Keratinocyte (primary cell): ENCODE results near the gene HSF4. TPM values are rescaled to one million over a fixed set of nuclear protein-coding genes. Genes with fewer than 3 reads are reported as not detected.
"Not testable (repeated sequence)": the region's sequence is repeated elsewhere in the genome, so short reads cannot be mapped to it uniquely, and the experiment has no call there.

Source experiments
- DNase-seq: peaks from one replicate; pipeline ENCODE4 v3.0.0-alpha.2; 2011; ENCODE audit warnings: low read depth, missing footprints, low spot score
- FAIRE-seq: peaks from 2 replicates; lab custom pipeline; 2011; peaks lifted over from hg19 to GRCh38; lab: Jason Lieb, UNC
- H2AFZ ChIP-seq: 2 replicates; pipeline ENCODE4 v1.6.0; 2012; ENCODE audit warnings: low read length, control low read depth, inconsistent platforms; ENCODE audit not compliant: control insufficient read depth
- H3K27ac ChIP-seq: 2 replicates; pipeline ENCODE4 v1.5.1; 2011; ENCODE audit warnings: low read length; ENCODE audit not compliant: control insufficient read depth, insufficient read depth
- H3K27me3 ChIP-seq: 3 replicates; pipeline ENCODE4 v1.6.0; 2011; ENCODE audit warnings: low read length; ENCODE audit not compliant: control insufficient read depth, insufficient read depth; ENCODE audit errors: extremely low read depth
- H3K36me3 ChIP-seq, 2 experiments: 2 replicates in 1 of 2; 3 replicates in 1 of 2; pipeline ENCODE4 v1.5.1; 2011; ENCODE audit warnings: low read length in 2 of 2, mild to moderate bottlenecking in 1 of 2; ENCODE audit not compliant: control insufficient read depth in 2 of 2, insufficient read depth in 2 of 2; ENCODE audit errors: extremely low read depth in 1 of 2
- H3K4me1 ChIP-seq: 3 replicates; pipeline ENCODE4 v1.5.1; 2011; ENCODE audit warnings: low read length; ENCODE audit not compliant: control insufficient read depth, insufficient read depth; ENCODE audit errors: extremely low read depth
- H3K4me2 ChIP-seq: 3 replicates; pipeline ENCODE4 v1.6.0; 2011; ENCODE audit warnings: low read depth, low read length; ENCODE audit not compliant: control insufficient read depth, insufficient read depth; ENCODE audit errors: extremely low read depth
- H3K4me3 ChIP-seq, 3 experiments: fragments of 200-600 bp in 1 of 3; sonication (generic) in 1 of 3; 2 replicates in 2 of 3; 3 replicates in 1 of 3; pipeline ENCODE4 v1.5.1; 2011 to 2016; ENCODE audit warnings: low read length in 3 of 3, mild to moderate bottlenecking in 3 of 3, control low read depth in 2 of 3, inconsistent platforms in 1 of 3, low read depth in 1 of 3, mixed read lengths in 1 of 3, mixed run types in 1 of 3, moderate library complexity in 1 of 3; ENCODE audit not compliant: control insufficient read depth in 2 of 3, insufficient read depth in 2 of 3; ENCODE audit errors: extremely low read depth in 1 of 3
- H3K79me2 ChIP-seq: 2 replicates; pipeline ENCODE4 v1.6.0; 2012; ENCODE audit warnings: low read length; ENCODE audit not compliant: control insufficient read depth, insufficient read depth
- H3K9ac ChIP-seq: 3 replicates; pipeline ENCODE4 v1.6.0; 2011; ENCODE audit warnings: low read length; ENCODE audit not compliant: control insufficient read depth, insufficient read depth; ENCODE audit errors: extremely low read depth
- H3K9me1 ChIP-seq: 3 replicates; pipeline ENCODE4 v1.6.0; 2011; ENCODE audit warnings: low read length; ENCODE audit not compliant: control insufficient read depth, insufficient read depth; ENCODE audit errors: extremely low read depth
- H3K9me3 ChIP-seq: 2 replicates; pipeline ENCODE4 v1.5.1; 2012; ENCODE audit warnings: low read depth, low read length; ENCODE audit not compliant: control insufficient read depth
- H4K20me1 ChIP-seq: 3 replicates; pipeline ENCODE4 v1.6.0; 2011; ENCODE audit warnings: low read length; ENCODE audit not compliant: control insufficient read depth, insufficient read depth; ENCODE audit errors: extremely low read depth
- CTCF ChIP-seq, 3 experiments: IDR thresholded peaks in 1 of 3; conservative IDR thresholded peaks in 1 of 3; optimal IDR thresholded peaks in 1 of 3; 2 replicates in 2 of 3; 3 replicates in 1 of 3; pipeline versions ENCODE3 to v1.5.1; 2011; ENCODE audit warnings: low read length in 3 of 3, mild to moderate bottlenecking in 3 of 3, moderate library complexity in 2 of 3, control low read depth in 1 of 3, inconsistent platforms in 1 of 3; ENCODE audit not compliant: insufficient read depth in 2 of 3; ENCODE audit errors: extremely low read depth in 1 of 3
- EZH2 ChIP-seq: IDR thresholded peaks from one replicate; pipeline ENCODE4 v1.6.1; 2012; ENCODE audit warnings: inconsistent platforms, mild to moderate bottlenecking, low read length, moderate library complexity
- dilution Hi-C: fragments of 300-500 bp; cut with MboI; formaldehyde crosslinking; loops from one replicate; pipeline ENCODE4 v1.7.0; 2020; ENCODE audit warnings: low sequenced_read_pairs; ENCODE audit not compliant: extremely low pct_ligation_motif_present
- polyA plus RNA-seq, 5 experiments: library from polyadenylated mRNA; depleted of rRNA in 3 of 5; stranded (reverse) in 3 of 5; stranded (forward) in 1 of 5; unstranded in 1 of 5; fragments of >200 nt; gene quantifications; 1 replicate in 1 of 5; 2 replicates in 3 of 5; 3 replicates in 1 of 5; pipeline versions ENCODE4 v1.2.1 to v1.2.3, GENCODE V29; 2011 to 2012; ENCODE audit warnings: missing spikeins in 2 of 5, low read depth in 1 of 5, low replicate concordance in 1 of 5

Gene HSF4
- polyA plus RNA-seq, 1 donor (not counting 4 experiments of a cell fraction or from before 2014, with no cell fraction given) = 4.3 TPM

- TF ChIP-seq CTCF (optimal IDR thresholded peaks at IDR 0.05 in 1 of 3, IDR thresholded peaks at IDR 0.05 in 1 of 3, conservative IDR thresholded peaks at IDR 0.05 in 1 of 3; ENCODE audit: extremely low read depth in 1 of 3, insufficient read depth in 2 of 3, low read length in 3 of 3) (no peak), EZH2 (no peak)
- Histone ChIP-seq H3K79me2 (peaks cover 49% of the 10 kb centered on the region), H3K9me3 (no peaks in the 10 kb centered on the region), H3K9me1 (peaks cover 5% of the 10 kb centered on the region), H3K27me3 (no peaks in the 10 kb centered on the region), H3K4me1 (peaks cover 11% of the 10 kb centered on the region), H3K36me3 (peaks cover 8 to 23% of the 10 kb centered on the region in 2 experiments), H3K4me2 (no peak overlapping the region), H3K4me3 (no peak overlapping the region), H2AFZ (no peak overlapping the region), H4K20me1 (no peaks in the 10 kb centered on the region), H3K9ac (no peak overlapping the region), H3K27ac (no peak overlapping the region)
- DNase-seq (no peak), FAIRE-seq (no peak)
- dilution Hi-C loops = no loop called here
These were observed 46.8 kb upstream of the HSF4 start for GRCh38 chr16:67117716-67118115.

- Histone ChIP-seq H3K27ac (no peak overlapping the region), H3K4me1 (peaks cover 6% of the 10 kb centered on the region), H3K79me2 (peaks cover 32% of the 10 kb centered on the region), H2AFZ (no peak overlapping the region), H3K4me3 (no peak overlapping the region), H3K4me2 (no peak overlapping the region), H3K9ac (no peak overlapping the region), H3K9me1 (peaks cover 5% of the 10 kb centered on the region), H3K36me3 (peaks cover 15 to 27% of the 10 kb centered on the region in 2 experiments), H4K20me1 (no peaks in the 10 kb centered on the region), H3K27me3 (no peaks in the 10 kb centered on the region), H3K9me3 (no peaks in the 10 kb centered on the region)
- TF ChIP-seq EZH2 = no peak
- TF ChIP-seq CTCF (optimal IDR thresholded peaks at IDR 0.05 in 1 of 3, IDR thresholded peaks at IDR 0.05 in 1 of 3, conservative IDR thresholded peaks at IDR 0.05 in 1 of 3; ENCODE audit: extremely low read depth in 1 of 3, insufficient read depth in 2 of 3, low read length in 3 of 3) = no peak
- dilution Hi-C loops = no loop called here
- FAIRE-seq = peak; percentile 36
- DNase-seq = no peak
These were observed 44.5 kb upstream of the HSF4 start for GRCh38 chr16:67120025-67120424.

GRCh38 chr16:67122799-67123198 lies 41.7 kb upstream of the HSF4 start:
- H4K20me1 ChIP-seq, H3K27ac ChIP-seq, H3K9me1 ChIP-seq, H3K4me2 ChIP-seq, H3K4me3 ChIP-seq, dilution Hi-C loops, FAIRE-seq, H3K9me3 ChIP-seq, DNase-seq, H3K9ac ChIP-seq, H3K27me3 ChIP-seq, H2AFZ ChIP-seq, H3K4me1 ChIP-seq: not testable (repeated sequence)
- Histone ChIP-seq H3K79me2 (peaks cover 10% of the 10 kb centered on the region), H3K36me3 (peaks cover 17 to 21% of the 10 kb centered on the region in 2 experiments)
